Liver (tissue), 2 donors: ENCODE data around the gene PLA2G7.

Experiments used
- CTCF ChIP-seq: fragments of 150-350 bp; IDR thresholded peaks from 2 replicates; pipeline ENCODE4 v1.5.1; 2017; ENCODE audit warnings: improper control_type of control experiment, low read depth, low read length; ENCODE audit not compliant: missing input control
- FOXA1 ChIP-seq: IDR thresholded peaks from 2 replicates; pipeline ENCODE4 v1.6.1; 2016; ENCODE audit warnings: antibody characterized with exemption
- ZBTB33 ChIP-seq: IDR thresholded peaks from 2 replicates; pipeline ENCODE4 v1.6.1; 2016; ENCODE audit warnings: antibody characterized with exemption
- TF ChIP-seq, protein P1 (sequence below): IDR thresholded peaks from 2 replicates; pipeline ENCODE4 v1.6.1; 2016; ENCODE audit warnings: antibody characterized with exemption
- donor health status: healthy.

GRCh38 chr6:46690141-46690755 is 44.9 kb downstream of the PLA2G7 start:
- no peak for TF ChIP-seq CTCF
- no peak for TF ChIP-seq ZBTB33
- TF ChIP-seq FOXA1, result no peak
- TF ChIP-seq, protein P1, sequence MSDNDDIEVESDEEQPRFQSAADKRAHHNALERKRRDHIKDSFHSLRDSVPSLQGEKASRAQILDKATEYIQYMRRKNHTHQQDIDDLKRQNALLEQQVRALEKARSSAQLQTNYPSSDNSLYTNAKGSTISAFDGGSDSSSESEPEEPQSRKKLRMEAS, result no peak
